Gastrocnemius medialis (tissue), 4 donors: ENCODE measurements around the gene HHATL.

ENCODE experiments used
- CTCF ChIP-seq, 5 experiments: fragments of 450-650 bp in 3 of 5; fragments of 200-600 bp in 2 of 5; sonication (generic) in 2 of 5; IDR thresholded peaks in 4 of 5; conservative IDR thresholded peaks in 1 of 5; 1 replicate in 4 of 5; 2 replicates in 1 of 5; pipeline ENCODE4 v1.5.1; 2016 to 2019; ENCODE audit warnings: antibody characterized with exemption in 5 of 5, mild to moderate bottlenecking in 3 of 5, moderate library complexity in 3 of 5
- POLR2A ChIP-seq, 2 donors: fragments of 450-650 bp; IDR thresholded peaks; one replicate each; pipeline ENCODE4 v1.6.1; 2017; ENCODE audit warnings: antibody characterized with exemption in 2 of 2, mild to moderate bottlenecking in 2 of 2, moderate library complexity in 2 of 2

GRCh38 chr3:42739401-42740158 is 37.0 kb upstream of the HHATL start:
- peak in 1 of 5 experiments; percentile 42 for TF ChIP-seq CTCF (IDR thresholded peaks at IDR 0.05 in 4 of 5, conservative IDR thresholded peaks at IDR 0.05 in 1 of 5)
- TF ChIP-seq POLR2A (IDR thresholded peaks at IDR 0.05): peak; percentile 64 to 72
